GM18505 (cell line): ENCODE data around the gene ALDH7A1.
"Not testable (repeated sequence)": the region's sequence is repeated elsewhere in the genome, so short reads cannot be mapped to it uniquely, and the experiment has no call there.

Experiments
- ATAC-seq: cut with Tn5 transposase; IDR thresholded peaks from one replicate; pipeline ENCODE4 v1.9.1; 2021; ENCODE audit not compliant: unreplicated experiment
- POLR2A ChIP-seq: IDR thresholded peaks from 4 replicates; pipeline ENCODE4 v1.6.1; 2011; ENCODE audit warnings: borderline replicate concordance; ENCODE audit not compliant: insufficient read depth, insufficient read length; ENCODE audit errors: extremely low read depth

The ALDH7A1 gene

DNA sequence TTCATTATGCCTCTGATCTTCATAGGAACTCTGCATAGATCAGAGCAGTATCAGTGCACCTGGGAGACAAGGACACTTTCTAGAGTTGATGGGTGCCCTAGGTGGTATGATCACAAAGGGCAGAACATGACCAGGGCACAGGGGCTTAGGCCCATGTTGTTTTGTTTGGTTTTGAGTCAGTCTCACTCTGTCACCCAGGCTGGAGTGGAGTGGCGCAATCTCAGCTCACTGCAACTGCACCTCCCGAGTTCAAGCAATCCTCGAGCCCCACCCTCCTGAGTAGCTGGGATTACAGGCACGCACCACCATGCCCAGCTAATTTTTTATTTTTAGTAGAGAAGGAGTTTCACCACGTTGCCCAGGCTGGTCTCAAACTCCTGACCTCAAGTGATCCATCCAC is 17.6 kb downstream of the ALDH7A1 start:
- ATAC-seq, result no peak
- no peak for TF ChIP-seq POLR2A

DNA sequence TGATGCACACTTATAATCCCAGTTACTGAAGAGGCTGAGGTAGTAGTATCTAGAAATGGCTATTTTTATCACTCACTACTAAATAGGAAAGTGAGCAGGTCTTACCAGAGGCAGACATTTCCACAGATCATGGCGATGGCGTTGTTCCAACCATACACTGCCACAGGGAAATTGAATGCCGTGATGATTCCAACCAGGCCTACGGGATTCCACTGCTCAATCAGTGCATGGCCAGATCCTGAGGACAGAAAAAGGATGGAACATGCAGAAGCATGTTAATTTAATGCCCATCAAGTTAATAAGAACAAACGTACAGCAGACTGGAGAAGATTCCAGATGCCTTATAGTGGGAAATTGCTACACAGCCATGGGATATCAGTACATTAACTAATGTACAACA is 18.0 kb downstream of the ALDH7A1 start:
- no peak for TF ChIP-seq POLR2A
- no peak for ATAC-seq

DNA sequence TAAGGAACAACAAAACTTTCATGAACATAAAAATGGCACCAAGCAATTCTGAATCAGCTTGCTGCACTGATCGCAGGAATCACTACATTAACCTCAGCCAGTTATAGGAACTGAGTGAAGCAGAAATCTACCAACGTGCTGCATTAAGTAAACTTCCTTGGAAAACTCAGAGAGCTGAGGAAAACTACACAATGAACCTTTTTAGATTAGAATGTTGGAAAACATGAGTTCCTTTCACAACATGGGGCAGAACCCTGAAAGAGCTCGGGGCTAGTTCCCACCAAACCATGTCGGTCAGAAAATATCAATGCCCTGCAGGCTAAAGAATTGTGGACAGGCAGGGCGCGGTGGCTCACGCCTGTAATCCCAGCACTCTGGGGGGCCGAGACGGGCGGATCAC is 19.4 kb downstream of the ALDH7A1 start:
- ATAC-seq, result no peak
- no peak for TF ChIP-seq POLR2A

DNA sequence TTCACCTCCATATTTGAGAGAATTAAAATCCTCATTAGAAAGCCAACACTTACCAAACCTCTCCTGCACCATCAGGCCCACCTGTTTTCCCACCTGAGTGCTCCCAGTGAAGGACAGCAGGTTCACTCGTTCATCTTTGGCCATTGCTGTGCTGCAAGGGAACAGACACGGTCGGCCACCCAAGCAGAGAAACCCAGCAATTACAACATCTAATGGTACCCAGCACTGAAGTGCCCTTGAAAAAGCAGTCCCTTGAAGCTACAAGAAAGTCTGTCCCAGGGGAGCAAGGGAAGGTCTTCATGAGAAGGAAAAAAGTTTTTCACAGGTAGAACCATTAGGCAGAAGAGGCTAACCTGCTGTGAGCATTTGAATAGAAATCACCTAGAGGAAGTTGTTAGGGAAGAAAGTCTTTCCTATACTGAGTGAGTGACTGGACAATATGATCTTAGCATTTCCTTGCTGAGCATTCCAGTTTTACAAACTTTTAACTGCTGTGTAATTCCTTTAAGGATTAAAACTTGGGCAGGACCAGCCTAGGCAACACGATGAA is 26.7 kb downstream of the ALDH7A1 start:
- TF ChIP-seq POLR2A, result no peak

DNA sequence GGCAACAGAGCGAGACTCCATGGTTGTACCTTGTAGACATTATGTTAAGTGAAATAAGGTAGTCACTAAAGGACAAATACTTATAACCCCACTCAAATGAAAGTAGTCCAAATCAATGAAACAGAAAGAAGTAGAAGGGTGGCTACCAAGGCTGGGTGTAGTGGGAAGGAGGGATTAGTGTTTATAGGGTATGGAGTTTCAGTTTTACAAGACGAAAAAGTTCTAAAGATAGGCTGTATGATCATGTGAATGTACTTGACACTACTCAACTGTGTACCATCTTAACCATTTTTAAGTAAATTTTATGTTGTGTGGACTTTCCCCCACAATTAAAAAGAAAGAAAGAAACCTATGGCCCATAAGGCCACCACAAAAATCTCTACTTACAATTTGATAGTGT is 32.2 kb downstream of the ALDH7A1 start:
- ATAC-seq, result peak; percentile 84
- TF ChIP-seq POLR2A, result no peak

More for the DNA sequence above, 26.7 kb downstream of the ALDH7A1 start:
- no peak for ATAC-seq

DNA sequence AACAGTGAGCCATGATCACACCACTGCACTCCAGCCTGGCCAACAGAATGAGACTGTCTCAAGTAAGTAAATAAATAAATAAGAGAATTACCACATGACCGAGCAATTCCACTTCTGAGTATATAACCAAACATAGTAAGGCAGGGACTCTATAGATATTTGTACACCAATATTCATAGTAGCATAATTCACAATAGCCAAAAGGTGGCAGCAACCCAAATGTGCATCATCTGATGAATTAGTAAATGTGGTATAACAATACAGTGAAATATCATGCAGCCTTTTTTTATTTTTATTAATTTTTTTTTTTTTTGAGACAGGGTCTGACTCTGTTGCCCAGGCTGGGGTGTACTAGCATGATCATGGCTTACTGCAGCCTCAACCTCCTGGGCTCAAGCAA is 33.1 kb downstream of the ALDH7A1 start:
- TF ChIP-seq POLR2A, result no peak
- no peak for ATAC-seq

DNA sequence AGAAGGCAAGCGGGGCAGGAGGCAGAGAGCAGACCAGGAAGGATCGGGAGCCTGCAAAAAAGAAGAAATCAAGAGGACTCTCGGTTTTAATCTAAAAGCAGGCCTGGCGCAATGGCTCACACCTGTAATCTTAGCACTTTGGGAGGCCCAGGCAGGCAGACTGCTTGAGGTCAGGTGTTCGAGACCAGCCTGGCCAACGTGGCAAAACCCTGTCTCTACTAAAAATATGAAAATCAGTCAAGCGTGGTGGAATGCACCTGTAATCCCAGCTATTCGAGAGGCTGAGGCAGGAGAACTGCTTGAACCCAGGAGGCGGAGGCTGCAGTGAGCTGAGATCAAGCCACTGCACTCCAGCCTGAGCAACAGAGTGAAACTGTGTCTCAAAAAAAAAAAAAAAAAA is 39.9 kb downstream of the ALDH7A1 start:
- ATAC-seq, result not testable (repeated sequence)

DNA sequence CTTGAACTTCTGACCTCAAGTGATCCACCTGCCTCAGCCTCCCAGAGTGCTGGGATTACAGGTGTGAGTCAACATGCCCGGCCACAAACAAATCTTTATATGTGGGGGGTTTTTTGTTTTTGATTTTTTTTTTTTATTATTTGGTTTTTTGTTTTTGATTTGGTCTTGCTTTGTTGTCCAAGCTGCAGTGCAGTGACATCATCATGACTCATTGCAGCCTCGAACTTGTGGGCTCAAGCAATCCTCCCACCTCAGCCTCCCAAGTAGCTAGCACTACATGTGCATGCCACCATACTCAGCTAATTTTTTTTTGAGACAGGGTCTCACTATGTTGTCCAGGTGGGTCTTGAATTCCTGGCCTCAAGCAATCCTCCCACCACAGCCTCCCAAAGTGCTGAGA is 42.4 kb downstream of the ALDH7A1 start:
- TF ChIP-seq POLR2A, result no peak
- no peak for ATAC-seq

DNA sequence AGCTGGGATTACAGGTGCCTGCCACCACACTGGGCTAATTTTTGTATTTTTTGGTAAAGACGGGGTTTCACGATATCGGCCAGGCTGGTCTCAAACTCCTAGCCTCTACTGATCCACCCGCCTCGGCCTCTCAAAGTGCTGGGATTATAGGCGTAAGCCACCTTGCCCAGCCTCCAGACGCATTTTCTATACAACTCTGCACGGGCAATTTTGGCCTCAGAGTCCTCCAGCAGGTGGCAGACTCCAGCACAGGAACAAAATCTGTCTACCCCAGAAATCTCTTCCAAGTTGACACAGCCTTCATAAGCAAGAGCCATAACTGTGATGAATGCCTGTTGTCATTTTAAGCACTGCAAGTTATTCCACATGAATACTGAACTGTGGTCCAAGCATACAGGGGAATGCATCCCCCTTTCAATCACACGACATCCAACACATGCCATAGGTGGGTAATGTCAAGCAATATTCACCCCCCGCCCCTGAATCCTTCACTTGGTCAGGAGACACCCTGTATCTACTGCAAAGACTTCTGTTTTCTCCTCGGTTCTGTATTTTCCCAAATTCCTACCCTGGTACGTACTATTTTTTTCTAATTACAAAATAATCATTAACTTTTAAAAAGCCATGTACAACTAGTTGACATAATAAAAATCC is 50.8 kb downstream of the ALDH7A1 start:
- ATAC-seq, result peak; percentile 54

DNA sequence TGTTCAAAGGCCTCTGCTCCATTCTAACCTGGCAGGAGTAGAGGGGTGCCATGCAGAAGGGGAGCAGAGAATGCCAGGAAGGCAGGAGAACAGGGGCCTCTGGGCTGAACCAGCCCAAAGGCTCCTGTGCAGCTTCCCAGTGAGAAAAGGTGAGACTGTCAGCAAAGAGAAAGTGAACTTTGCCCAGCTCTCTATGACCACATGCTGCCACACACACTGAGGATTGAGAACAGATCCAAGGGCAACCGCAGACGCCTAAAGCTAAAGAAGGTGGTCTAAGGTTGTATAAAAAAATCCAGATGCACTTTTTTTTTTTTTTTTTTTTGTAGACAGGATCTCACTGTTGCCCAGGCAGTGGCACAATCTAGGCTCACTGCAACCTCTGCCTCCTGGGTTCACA is 51.4 kb downstream of the ALDH7A1 start:
- TF ChIP-seq POLR2A, result no peak
- no peak for ATAC-seq

More for the DNA sequence above, 50.8 kb downstream of the ALDH7A1 start:
- TF ChIP-seq POLR2A, result no peak

DNA sequence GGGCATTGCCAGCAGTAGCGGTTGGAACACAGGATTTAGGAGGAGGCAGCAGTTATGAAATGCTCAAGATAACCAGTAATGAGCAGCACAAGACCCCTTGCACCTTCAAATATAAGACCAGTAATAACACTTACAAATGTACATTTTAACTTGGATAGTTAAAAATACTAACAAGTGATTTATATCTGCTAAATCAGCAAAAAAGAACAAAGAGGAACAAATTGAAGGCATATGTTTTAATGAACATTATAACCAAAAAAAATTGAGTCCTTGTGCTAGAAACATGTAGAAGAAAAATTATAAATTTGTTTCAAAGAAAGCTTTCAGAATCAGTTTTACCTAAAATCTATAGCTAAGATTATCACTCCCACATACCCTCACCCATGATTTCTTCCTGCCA is 52.0 kb downstream of the ALDH7A1 start:
- TF ChIP-seq POLR2A, result no peak
- no peak for ATAC-seq

DNA sequence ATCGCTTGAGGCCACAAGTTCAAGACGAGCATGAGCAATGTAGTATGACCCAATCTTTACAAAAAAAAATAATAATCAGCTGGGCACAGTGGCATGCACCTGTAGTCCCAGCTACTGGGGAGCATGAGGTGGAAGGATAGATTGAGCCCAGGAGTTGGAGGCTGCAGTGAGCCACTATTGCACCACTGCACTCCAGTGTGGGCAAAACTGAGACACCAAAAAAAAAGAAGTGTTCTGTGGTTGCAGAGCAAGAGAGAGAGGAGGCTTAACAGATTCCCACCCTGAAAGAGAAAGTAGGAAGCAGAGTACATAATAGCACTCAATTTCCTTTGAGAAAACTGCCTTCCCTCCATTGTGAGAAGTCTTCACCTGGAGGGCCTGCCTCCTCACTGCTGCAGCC is 52.6 kb downstream of the ALDH7A1 start:
- no peak for ATAC-seq
- TF ChIP-seq POLR2A, result no peak

DNA sequence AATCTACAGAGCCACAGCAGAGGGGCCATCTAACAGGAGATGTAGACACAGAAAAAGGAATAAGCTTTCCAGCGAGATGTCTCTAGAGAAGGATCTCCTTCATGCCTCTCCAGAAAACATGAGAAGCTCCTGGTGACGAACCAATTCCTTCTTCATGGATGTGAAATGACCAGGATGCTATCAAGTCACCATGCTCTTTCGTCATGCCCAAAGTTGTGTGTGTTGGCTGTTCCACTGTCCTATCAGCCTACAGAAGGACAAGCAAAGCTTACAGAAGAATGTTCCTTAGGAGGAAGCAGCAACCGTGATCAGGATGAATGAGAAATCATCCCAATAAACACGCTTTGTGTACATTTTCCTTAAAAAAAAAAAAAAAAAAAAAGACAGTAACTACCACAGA is 54.4 kb downstream of the ALDH7A1 start:
- no peak for ATAC-seq
- TF ChIP-seq POLR2A, result no peak

DNA sequence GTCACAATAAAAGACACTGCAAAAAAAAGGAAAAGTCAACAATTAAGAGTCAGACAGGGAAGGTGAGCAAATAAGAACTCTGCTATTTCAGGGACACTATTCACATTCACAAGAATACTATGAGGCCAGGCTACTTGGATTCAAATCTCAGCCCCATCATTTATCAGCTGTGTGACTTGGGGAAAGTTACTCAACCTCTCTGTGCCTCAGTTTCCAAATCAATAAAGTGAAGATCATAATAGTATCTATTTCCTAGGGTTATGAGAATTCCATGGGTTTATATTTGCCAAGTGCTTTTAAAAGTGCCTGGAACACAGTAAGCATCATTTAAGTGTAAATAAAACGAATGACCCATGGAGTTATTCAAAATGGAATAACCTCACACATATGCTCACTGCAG is 56.4 kb downstream of the ALDH7A1 start:
- TF ChIP-seq POLR2A, result no peak
- no peak for ATAC-seq

DNA sequence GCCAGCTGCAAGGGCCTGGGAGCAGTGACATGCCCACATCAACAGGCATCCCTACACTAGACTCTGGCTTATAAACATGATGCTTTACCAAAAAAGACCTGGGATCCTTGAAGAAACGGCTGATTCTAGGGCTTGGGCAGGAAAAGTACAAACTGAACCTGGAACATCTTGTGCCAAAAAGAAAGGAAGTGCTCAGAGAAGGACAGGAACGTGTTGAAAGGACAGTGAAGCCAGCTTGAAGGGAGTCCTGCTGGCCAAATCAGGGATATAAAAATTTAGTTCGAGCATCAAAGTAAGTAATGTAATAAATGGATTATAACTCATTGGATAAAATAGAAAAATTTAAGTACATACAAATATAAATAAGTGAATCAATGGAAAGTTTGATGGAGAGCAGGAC is 58.1 kb downstream of the ALDH7A1 start:
- no peak for ATAC-seq
- TF ChIP-seq POLR2A, result no peak

DNA sequence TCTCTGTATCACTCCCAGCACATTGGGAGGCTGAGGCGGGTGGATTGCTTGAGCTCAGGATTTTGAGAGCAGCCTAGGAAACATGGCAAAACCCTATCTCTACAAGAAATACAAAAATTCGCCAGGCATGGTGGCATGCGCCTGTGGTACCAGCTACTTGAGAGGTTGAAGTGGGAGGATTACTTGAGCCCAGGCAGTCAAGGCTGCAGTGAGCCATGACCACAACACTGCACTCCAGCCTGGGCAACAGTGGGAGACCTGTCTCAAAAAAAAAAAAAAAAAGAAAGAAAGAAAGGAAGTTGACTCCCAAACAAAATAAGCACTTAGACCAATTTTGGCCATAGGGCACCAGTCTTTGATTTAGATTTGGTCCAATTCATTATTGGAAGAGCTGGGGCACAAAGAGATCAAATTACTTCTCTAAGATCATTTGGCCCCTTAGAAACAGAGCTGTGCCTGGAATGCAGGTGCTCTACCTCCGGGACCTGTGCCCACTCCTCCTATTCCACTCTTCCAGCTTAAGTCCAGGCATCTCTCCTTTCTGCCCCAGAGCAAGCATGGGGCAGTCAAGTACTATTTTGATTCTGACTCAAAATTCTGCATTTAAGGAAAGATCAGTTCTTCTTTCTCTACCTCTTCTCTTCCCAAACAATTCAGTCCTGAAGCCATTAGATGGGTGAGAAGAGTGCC is 59.0 kb downstream of the ALDH7A1 start:
- no peak for ATAC-seq
- TF ChIP-seq POLR2A, result no peak
